GM23248 (cell line): ENCODE results near the gene PTPRK.

ENCODE experiments used
- EZH2 ChIP-seq: fragments of 200-600 bp; sonication (generic); IDR thresholded peaks from 2 replicates; pipeline ENCODE4 v1.6.1; 2018; ENCODE audit warnings: antibody characterized with exemption, mild to moderate bottlenecking; ENCODE audit not compliant: insufficient read depth, poor library complexity, severe bottlenecking
- EZH2phosphoT487 ChIP-seq: fragments of 200-600 bp; sonication (generic); IDR thresholded peaks from 2 replicates; pipeline ENCODE4 v1.6.1; 2018; ENCODE audit warnings: antibody characterized with exemption, moderate library complexity, mild to moderate bottlenecking, low read depth; ENCODE audit not compliant: insufficient read depth

- TF ChIP-seq EZH2 (no peak), EZH2phosphoT487 (no peak)
Measured at GRCh38 chr6:128277379-128277778, 243.0 kb downstream of the PTPRK start.
